Prostate gland (tissue), 2 donors: Measurements from ENCODE around the gene E2F3. TPM values are rescaled to one million over a fixed set of nuclear protein-coding genes. Genes with fewer than 3 reads are reported as not detected.

Source experiments
- DNase-seq: peaks from one replicate; pipeline ENCODE4 v3.0.0-alpha.2; 2019; ENCODE audit warnings: low spot score
- H3K27ac ChIP-seq, 2 donors: fragments of 200-600 bp; sonication (generic); 2 replicates each; pipeline ENCODE4 v1.5.1; 2017 to 2019
- H3K27me3 ChIP-seq: fragments of 200-600 bp; sonication (generic); replicated peaks from 2 replicates; pipeline ENCODE4 v1.5.1; 2019; ENCODE audit not compliant: insufficient read depth
- H3K36me3 ChIP-seq, 2 donors: fragments of 200-600 bp; sonication (generic); 1 replicate in 1 of 2; 2 replicates in 1 of 2; pipeline versions ENCODE4 v1.5.1 to v1.8.1; 2017 to 2019
- H3K4me1 ChIP-seq: fragments of 200-600 bp; sonication (generic); replicated peaks from 2 replicates; pipeline ENCODE4 v1.5.1; 2019
- H3K4me3 ChIP-seq, 2 donors: fragments of 200-600 bp; sonication (generic); 2 replicates each; pipeline ENCODE4 v1.5.1; 2017 to 2019
- H3K9me3 ChIP-seq: fragments of 200-600 bp; sonication (generic); 2 replicates; pipeline ENCODE4 v1.5.1; 2017
- CTCF ChIP-seq, 4 experiments: fragments of 200-600 bp in 2 of 4; fragments of 450-650 bp in 2 of 4; sonication (generic) in 2 of 4; IDR thresholded peaks; 1 replicate in 3 of 4; 2 replicates in 1 of 4; pipeline ENCODE4 v1.5.1; 2016 to 2019; ENCODE audit warnings: antibody characterized with exemption in 4 of 4, mild to moderate bottlenecking in 2 of 4, moderate library complexity in 2 of 4
- POLR2A ChIP-seq: fragments of 450-650 bp; IDR thresholded peaks from one replicate; pipeline ENCODE4 v1.6.1; 2016; ENCODE audit warnings: antibody characterized with exemption, mild to moderate bottlenecking
- POLR2AphosphoS5 ChIP-seq: sonication (generic); formaldehyde crosslinking; IDR thresholded peaks from one replicate; pipeline ENCODE4 v1.6.1; 2017; ENCODE audit warnings: antibody characterized with exemption
- WGBS: methylation state at CpG from one replicate; pipeline ENCODE4 v1.1.5; 2018; 5-methylcytosine and 5-hydroxymethylcytosine counted together
- intact Hi-C: fragments of 100-400 bp; cut with DNase I; formaldehyde crosslinking; loops from one replicate; pipeline ENCODE4 v1.14.2; 2022
- total RNA-seq, 2 donors: library from RNA; depleted of rRNA; stranded (reverse); fragments of >200 nt; gene quantifications; one replicate each; pipeline ENCODE4 v1.1.0, GENCODE V29; 2016

E2F3 gene
- total RNA-seq, 2 donors from 2014 or later, result 3.7 to 5.5 TPM

- 84% methylated on average over 1 of the region's 1 CpG for WGBS
- H3K4me3 ChIP-seq, result no peak overlapping the region
- no peaks in the 10 kb centered on the region for H3K4me1 ChIP-seq
- H3K9me3 ChIP-seq, result no peaks in the 10 kb centered on the region
- DNase-seq, result no peak
- TF ChIP-seq POLR2A, result no peak
- no peak for TF ChIP-seq POLR2AphosphoS5
- TF ChIP-seq CTCF (IDR thresholded peaks at IDR 0.05), result no peak
- no peaks in the 10 kb centered on the region for H3K27me3 ChIP-seq
- intact Hi-C loops, result no loop called here
- no peaks in the 10 kb centered on the region for H3K36me3 ChIP-seq
- H3K27ac ChIP-seq, result no peak overlapping the region
Measured at GRCh38 chr6:20538131-20538662, 136.5 kb downstream of the E2F3 start.

- H3K4me1 ChIP-seq, result no peaks in the 10 kb centered on the region
- no peak overlapping the region for H3K4me3 ChIP-seq
- no peaks in the 10 kb centered on the region for H3K27me3 ChIP-seq
- WGBS, result 76% methylated on average over 4 of the region's 4 CpGs
- no peak for DNase-seq
- intact Hi-C loops, result no loop called here
- TF ChIP-seq POLR2AphosphoS5 (no peak), CTCF (IDR thresholded peaks at IDR 0.05) (no peak), POLR2A (no peak)
- H3K36me3 ChIP-seq, result no peaks in the 10 kb centered on the region
- H3K27ac ChIP-seq, result no peak overlapping the region
- no peaks in the 10 kb centered on the region for H3K9me3 ChIP-seq
Measured at GRCh38 chr6:20538907-20539306, 137.2 kb downstream of the E2F3 start.

- Histone ChIP-seq H3K27ac (no peak overlapping the region), H3K27me3 (no peaks in the 10 kb centered on the region), H3K9me3 (no peaks in the 10 kb centered on the region), H3K36me3 (no peaks in the 10 kb centered on the region), H3K4me1 (no peaks in the 10 kb centered on the region), H3K4me3 (no peak overlapping the region)
- TF ChIP-seq POLR2A (no peak), POLR2AphosphoS5 (no peak), CTCF (IDR thresholded peaks at IDR 0.05) (no peak)
- no peak for DNase-seq
- WGBS, result 95% methylated on average over 2 of the region's 2 CpGs
- intact Hi-C loops, result no loop called here
Measured at GRCh38 chr6:20539387-20539786, 137.7 kb downstream of the E2F3 start.

- DNase-seq, result no peak
- intact Hi-C loops, result no loop called here
- Histone ChIP-seq H3K4me3 (no peak overlapping the region), H3K27ac (no peak overlapping the region), H3K36me3 (no peaks in the 10 kb centered on the region), H3K27me3 (no peaks in the 10 kb centered on the region), H3K9me3 (no peaks in the 10 kb centered on the region), H3K4me1 (no peaks in the 10 kb centered on the region)
- TF ChIP-seq CTCF (IDR thresholded peaks at IDR 0.05) (no peak), POLR2AphosphoS5 (no peak), POLR2A (no peak)
- 76% methylated on average over 5 of the region's 5 CpGs for WGBS
Measured at GRCh38 chr6:20540683-20541082, 139.0 kb downstream of the E2F3 start.

GRCh38 chr6:20541382-20541781 lies 139.7 kb downstream of the E2F3 start:
- TF ChIP-seq CTCF (IDR thresholded peaks at IDR 0.05), result no peak
- no peak for TF ChIP-seq POLR2A
- TF ChIP-seq POLR2AphosphoS5, result no peak

More at GRCh38 chr6:20541382-20541781, 139.7 kb downstream of the E2F3 start:
- H3K27me3 ChIP-seq, result no peaks in the 10 kb centered on the region
- DNase-seq, result no peak
- WGBS, result 96% methylated on average over 6 of the region's 6 CpGs
- no peak overlapping the region for H3K4me3 ChIP-seq
- H3K4me1 ChIP-seq, result no peaks in the 10 kb centered on the region
- H3K36me3 ChIP-seq, result no peaks in the 10 kb centered on the region
- H3K9me3 ChIP-seq, result no peaks in the 10 kb centered on the region
- H3K27ac ChIP-seq, result no peak overlapping the region
- intact Hi-C loops, result no loop called here
